Thyroid gland (tissue), 4 donors: ENCODE results near the gene RAB31. TPM values are rescaled to one million over a fixed set of nuclear protein-coding genes. Genes with fewer than 3 reads are reported as not detected.

Experiments
- DNase-seq, 2 donors: peaks; one replicate each; pipeline ENCODE4 v3.0.0-alpha.2; 2019
- H3K27ac ChIP-seq, 3 donors: fragments of 200-600 bp; sonication (generic); 1 replicate in 2 of 3; 2 replicates in 1 of 3; pipeline ENCODE4 v1.5.1; 2016 to 2019; ENCODE audit warnings: mild to moderate bottlenecking in 1 of 3, moderate library complexity in 1 of 3
- H3K27me3 ChIP-seq: fragments of 200-600 bp; sonication (generic); one replicate; pipeline ENCODE4 v1.5.1; 2019
- H3K36me3 ChIP-seq, 2 donors: fragments of 200-600 bp; sonication (generic); one replicate each; pipeline ENCODE4 v1.5.1; 2016 to 2019
- H3K4me1 ChIP-seq, 2 donors: fragments of 200-600 bp; sonication (generic); one replicate each; pipeline ENCODE4 v1.5.1; 2017 to 2019
- H3K4me3 ChIP-seq, 3 donors: fragments of 200-600 bp; sonication (generic); replicated peaks in 1 of 3; 1 replicate in 2 of 3; 2 replicates in 1 of 3; pipeline ENCODE4 v1.5.1; 2016; ENCODE audit warnings: mild to moderate bottlenecking in 1 of 3
- H3K9me3 ChIP-seq: fragments of 200-600 bp; sonication (generic); one replicate; pipeline ENCODE4 v1.5.1; 2017
- POLR2A ChIP-seq, 2 donors: fragments of 450-650 bp; IDR thresholded peaks; one replicate each; pipeline ENCODE4 v1.6.1; 2017; ENCODE audit warnings: antibody characterized with exemption in 2 of 2, mild to moderate bottlenecking in 2 of 2, moderate library complexity in 1 of 2
- WGBS, 2 donors: methylation state at CpG; one replicate each; pipeline ENCODE4 v1.1.5; 2017; 5-methylcytosine and 5-hydroxymethylcytosine counted together
- intact Hi-C: fragments of 100-400 bp; cut with DNase I; formaldehyde crosslinking; loops from one replicate; pipeline ENCODE4 v1.15.1; 2023
- total RNA-seq, 4 donors: library from RNA; depleted of rRNA; stranded (reverse); fragments of >200 nt; gene quantifications; one replicate each; pipeline ENCODE4 v1.2.3, GENCODE V29; 2016
- TF ChIP-seq, protein P1 (sequence below), 6 experiments: fragments of 200-600 bp in 3 of 6; fragments of 450-650 bp in 3 of 6; sonication (generic) in 3 of 6; IDR thresholded peaks; one replicate each; pipeline ENCODE4 v1.5.1; 2016 to 2019; ENCODE audit warnings: antibody characterized with exemption in 6 of 6, mild to moderate bottlenecking in 2 of 6, inconsistent platforms in 1 of 6, moderate library complexity in 1 of 6

Gene RAB31
- total RNA-seq, 4 donors from 2014 or later: 33.9 to 72.7 (median 40.8) TPM

- Histone ChIP-seq H3K27me3 (no peaks in the 10 kb centered on the region), H3K4me1 (peaks cover 11 to 24% of the 10 kb centered on the region in 2 donors), H3K4me3 (no peak overlapping the region), H3K36me3 (no peaks in the 10 kb centered on the region), H3K27ac (peak overlapping the region; percentile 8 to 52 (median 49)), H3K9me3 (no peaks in the 10 kb centered on the region)
- peak in 1 of 2 donors; percentile 21 for DNase-seq
- TF ChIP-seq POLR2A (IDR thresholded peaks at IDR 0.05): no peak
- TF ChIP-seq, protein P1, sequence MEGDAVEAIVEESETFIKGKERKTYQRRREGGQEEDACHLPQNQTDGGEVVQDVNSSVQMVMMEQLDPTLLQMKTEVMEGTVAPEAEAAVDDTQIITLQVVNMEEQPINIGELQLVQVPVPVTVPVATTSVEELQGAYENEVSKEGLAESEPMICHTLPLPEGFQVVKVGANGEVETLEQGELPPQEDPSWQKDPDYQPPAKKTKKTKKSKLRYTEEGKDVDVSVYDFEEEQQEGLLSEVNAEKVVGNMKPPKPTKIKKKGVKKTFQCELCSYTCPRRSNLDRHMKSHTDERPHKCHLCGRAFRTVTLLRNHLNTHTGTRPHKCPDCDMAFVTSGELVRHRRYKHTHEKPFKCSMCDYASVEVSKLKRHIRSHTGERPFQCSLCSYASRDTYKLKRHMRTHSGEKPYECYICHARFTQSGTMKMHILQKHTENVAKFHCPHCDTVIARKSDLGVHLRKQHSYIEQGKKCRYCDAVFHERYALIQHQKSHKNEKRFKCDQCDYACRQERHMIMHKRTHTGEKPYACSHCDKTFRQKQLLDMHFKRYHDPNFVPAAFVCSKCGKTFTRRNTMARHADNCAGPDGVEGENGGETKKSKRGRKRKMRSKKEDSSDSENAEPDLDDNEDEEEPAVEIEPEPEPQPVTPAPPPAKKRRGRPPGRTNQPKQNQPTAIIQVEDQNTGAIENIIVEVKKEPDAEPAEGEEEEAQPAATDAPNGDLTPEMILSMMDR (IDR thresholded peaks at IDR 0.05): no peak
- intact Hi-C loops: no loop called here
- 75 to 76% methylated on average over 7 to 9 of the region's 9 CpGs for WGBS, 2 donors
These were observed 23.1 kb upstream of the RAB31 start for GRCh38 chr18:9684881-9685614.

DNA sequence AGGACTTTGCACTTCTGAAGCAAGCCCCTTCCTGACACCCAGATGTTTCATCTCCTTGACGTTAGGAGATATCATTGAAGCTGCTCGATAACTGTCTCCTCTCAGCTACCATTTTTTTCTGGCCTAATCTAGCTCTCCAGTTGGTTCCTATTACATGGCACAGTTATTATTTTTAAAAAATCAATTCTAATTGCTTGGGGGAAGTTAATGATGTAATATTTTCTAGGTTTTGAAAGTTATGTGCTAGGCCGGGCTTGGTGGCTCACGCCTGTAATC lies 22.5 kb upstream of the RAB31 start:
- intact Hi-C loops: no loop called here
- no peaks in the 10 kb centered on the region for H3K27me3 ChIP-seq
- no peaks in the 10 kb centered on the region for H3K36me3 ChIP-seq
- WGBS, 2 donors: 89 to 96% methylated on average over 4 of the region's 4 CpGs
- no peak for TF ChIP-seq POLR2A (IDR thresholded peaks at IDR 0.05)
- TF ChIP-seq, protein P1 (IDR thresholded peaks at IDR 0.05): no peak
- DNase-seq: no peak
- H3K4me1 ChIP-seq: peaks cover 11 to 24% of the 10 kb centered on the region in 2 donors
- peak overlapping the region in 1 of 3 donors; percentile 52 for H3K27ac ChIP-seq
- H3K9me3 ChIP-seq: no peaks in the 10 kb centered on the region
- H3K4me3 ChIP-seq: no peak overlapping the region

- Histone ChIP-seq H3K36me3 (no peaks in the 10 kb centered on the region), H3K9me3 (no peaks in the 10 kb centered on the region), H3K4me3 (no peak overlapping the region), H3K27ac (no peak overlapping the region), H3K4me1 (peaks cover 10 to 23% of the 10 kb centered on the region in 2 donors), H3K27me3 (no peaks in the 10 kb centered on the region)
- TF ChIP-seq, protein P1 (IDR thresholded peaks at IDR 0.05): no peak
- TF ChIP-seq POLR2A (IDR thresholded peaks at IDR 0.05): no peak
- no peak for DNase-seq
- 77 to 78% methylated on average over 19 of the region's 19 CpGs for WGBS, 2 donors
- intact Hi-C loops: no loop called here
These were observed 19.9 kb upstream of the RAB31 start for GRCh38 chr18:9688036-9688741.

DNA sequence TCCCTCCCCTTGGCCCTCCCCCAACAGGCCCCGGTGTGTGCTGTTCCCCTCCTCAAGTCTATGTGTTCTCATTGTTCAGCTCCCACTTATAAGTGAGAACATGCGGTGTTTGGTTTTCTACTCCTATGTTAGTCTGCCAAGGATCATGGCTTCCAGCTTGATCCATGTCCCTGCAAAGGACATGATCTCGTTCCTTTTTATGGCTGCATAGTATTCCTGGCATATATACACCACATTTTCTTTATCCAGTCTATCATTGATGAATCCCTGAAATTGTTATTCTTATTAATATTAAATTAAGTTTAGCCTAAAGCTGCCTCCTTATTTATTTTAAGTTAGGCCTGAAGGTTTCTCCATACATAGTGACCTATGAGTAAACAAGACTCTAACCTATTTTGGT lies 18.8 kb upstream of the RAB31 start:
- Histone ChIP-seq H3K4me3 (no peak overlapping the region), H3K27ac (no peak overlapping the region), H3K27me3 (no peaks in the 10 kb centered on the region), H3K9me3 (no peaks in the 10 kb centered on the region), H3K4me1 (peaks cover 0 to 13% of the 10 kb centered on the region in 2 donors), H3K36me3 (no peaks in the 10 kb centered on the region)
- no peak for TF ChIP-seq POLR2A (IDR thresholded peaks at IDR 0.05)
- TF ChIP-seq, protein P1 (IDR thresholded peaks at IDR 0.05): no peak
- intact Hi-C loops: no loop called here
- no peak for DNase-seq
- WGBS, 2 donors: 95 to 98% methylated on average over 3 of the region's 3 CpGs
